ENCODE data around the gene LIN7B. TPM values are rescaled to one million over a fixed set of nuclear protein-coding genes. Genes with fewer than 3 reads are reported as not detected.

LIN7B gene
- total and polyA plus RNA-seq, 2 of the 13 experiments (the other 11 are each of a cell fraction or from before 2014, with no cell fraction given): 5.3 to 7.6 TPM

GRCh38 chr19:49085020-49085867 is 28.9 kb upstream of the LIN7B start, which contains the start of gene SNRNP70 (continued):
- TF ChIP-seq TOE1 (CRISPR knock-in tag; IDR thresholded peaks at IDR 0.05) (no peak; the same call in 1 of the 2 replicates), SOX5 (CRISPR knock-in tag; IDR thresholded peaks at IDR 0.05; ENCODE audit: borderline replicate concordance) (0 out of 2 replicates have a peak, but pooled peaks have one; percentile 28), ARNTL (CRISPR knock-in tag; IDR thresholded peaks at IDR 0.05) (0 out of 2 replicates have a peak, but pooled peaks have one; percentile 44), ATF7 (IDR thresholded peaks at IDR 0.05) (no peak), ATF7 (CRISPR knock-in tag; IDR thresholded peaks at IDR 0.05) (no peak), ZNF280B (CRISPR knock-in tag; IDR thresholded peaks at IDR 0.05; ENCODE audit: borderline replicate concordance) (peak; percentile 93), ZBTB39 (CRISPR knock-in tag; IDR thresholded peaks at IDR 0.05) (no peak), FOXP4 (CRISPR knock-in tag; IDR thresholded peaks at IDR 0.05) (peak; percentile 26; the same call in 1 of the 2 replicates), EHMT2 (IDR thresholded peaks at IDR 0.05; ENCODE audit: borderline replicate concordance, low read depth, low read length) (no peak), ETV6 (CRISPR knock-in tag; conservative IDR thresholded peaks at IDR 0.05) (peak; percentile 70; the same call in 1 of the 2 replicates), AGO1 (IDR thresholded peaks at IDR 0.05; ENCODE audit: low read depth, low read length, poor library complexity, severe bottlenecking) (peak; percentile 53), TRIM24 (CRISPR knock-in tag; IDR thresholded peaks at IDR 0.05) (no peak), JDP2 (CRISPR knock-in tag; IDR thresholded peaks at IDR 0.05; ENCODE audit: borderline replicate concordance) (no peak; the same call in 1 of the 2 replicates), TFDP2 (CRISPR knock-in tag; IDR thresholded peaks at IDR 0.05) (peak; percentile 73), KMT2A (CRISPR knock-in tag; IDR thresholded peaks at IDR 0.05) (peak; percentile 80; the same call in 1 of the 2 replicates), HDAC6 (IDR thresholded peaks at IDR 0.05; ENCODE audit: low read depth, low read length) (no peak), GFI1 (CRISPR knock-in tag; IDR thresholded peaks at IDR 0.05; ENCODE audit: borderline replicate concordance) (peak; percentile 75; the same call in 1 of the 2 replicates), ZNF792 (CRISPR knock-in tag; IDR thresholded peaks at IDR 0.05) (peak; percentile 67; the same call in 1 of the 2 replicates), HMGA1 (CRISPR knock-in tag; conservative IDR thresholded peaks at IDR 0.05) (no peak), CENPX (CRISPR knock-in tag; IDR thresholded peaks at IDR 0.05) (no peak), NCOA5 (CRISPR knock-in tag; IDR thresholded peaks at IDR 0.05) (0 out of 2 replicates have a peak, but pooled peaks have one; percentile 36)

Measured in HepG2 (cell line).